ENCODE results near the gene SRRM5.

The SRRM5 gene

GRCh38 chr19:43596842-43597461 lies 14.9 kb upstream of the SRRM5 start:
- Histone ChIP-seq H2AFZ (ENCODE audit: low read length) (peak overlapping the region; percentile 84), H2BK5ac (ENCODE audit: low read length) (peak overlapping the region; percentile 59), H4K91ac (ENCODE audit: low read depth, low read length, poor library complexity) (no peak overlapping the region), H3K27ac (replicated peaks; ENCODE audit: low read length) (peak overlapping the region; percentile 95), H3K14ac (ENCODE audit: low read length) (no peak overlapping the region), H2AK5ac (ENCODE audit: low read depth, low read length) (peak overlapping the region; percentile 38), H3K4me3 (ENCODE audit: low read length in 2 of 2) (peak overlapping the region; percentile 69 to 82), H2BK15ac (ENCODE audit: low read length) (no peak overlapping the region), H3K36me3 (replicated peaks in 1 of 2; ENCODE audit: control insufficient read depth in 2 of 2, insufficient read depth in 2 of 2, low read length in 2 of 2) (peaks cover 29 to 69% of the 10 kb centered on the region in 2 donors), H4K8ac (ENCODE audit: low read depth, low read length) (peak overlapping the region; percentile 19), H3K4me1 (ENCODE audit: control insufficient read depth in 2 of 2, insufficient read depth in 1 of 2, low read depth in 1 of 2, low read length in 2 of 2) (peaks cover 7 to 8% of the 10 kb centered on the region in 2 donors), H3K9ac (ENCODE audit: low read depth, low read length, poor library complexity) (peak overlapping the region; percentile 68), H3K4me2 (ENCODE audit: insufficient read depth, low read length, poor library complexity, severe bottlenecking) (peak overlapping the region; percentile 90), H3K79me1 (ENCODE audit: low read depth, low read length) (peaks cover 17% of the 10 kb centered on the region), H3K27me3 (ENCODE audit: control insufficient read depth in 3 of 3, insufficient read depth in 3 of 3, low read depth in 1 of 3, low read length in 3 of 3) (no peaks in the 10 kb centered on the region), H3K23ac (ENCODE audit: low read depth, low read length, poor library complexity) (no peak overlapping the region), H3K9me3 (replicated peaks in 1 of 2; ENCODE audit: control insufficient read depth in 2 of 2, insufficient read depth in 1 of 2, low read depth in 1 of 2, low read length in 2 of 2) (no peaks in the 10 kb centered on the region), H3K18ac (ENCODE audit: low read length) (no peak overlapping the region), H2BK12ac (ENCODE audit: low read length) (no peak overlapping the region), H2BK120ac (ENCODE audit: low read depth, low read length) (no peak overlapping the region), H3K4ac (ENCODE audit: low read length) (no peak overlapping the region)
- no peak for DNase-seq (ENCODE audit: low spot score)
- WGBS, 2 donors (ENCODE audit: extremely low coverage in 2 of 2, insufficient read length in 2 of 2, insufficient replicate concordance in 1 of 2) = no CpG with 5 or more reads among the region's 7 CpGs

DNA sequence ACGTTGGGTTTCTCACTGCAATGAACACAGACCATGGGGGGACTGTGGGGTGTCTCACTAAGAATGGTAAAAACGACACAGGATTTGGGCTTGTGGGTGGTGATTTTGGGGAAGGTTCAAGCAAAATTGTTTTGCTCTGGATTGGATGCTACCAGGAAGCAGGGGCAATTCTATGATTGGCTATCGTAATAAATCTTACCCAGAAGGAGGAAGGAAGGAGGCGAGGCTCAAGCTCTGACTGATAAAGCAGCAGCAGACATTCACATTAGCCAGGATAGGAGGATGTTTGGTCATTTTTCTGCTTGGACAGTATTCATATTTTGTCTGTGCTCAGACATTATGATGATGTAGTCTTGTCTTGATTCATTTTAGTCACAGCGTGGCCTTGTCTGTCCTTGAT lies 14.0 kb upstream of the SRRM5 start:
- Histone ChIP-seq H3K4me3 (ENCODE audit: low read length in 2 of 2) (peak overlapping the region in 1 of 2 donors; percentile 69), H4K91ac (ENCODE audit: low read depth, low read length, poor library complexity) (no peak overlapping the region), H2BK15ac (ENCODE audit: low read length) (no peak overlapping the region), H4K8ac (ENCODE audit: low read depth, low read length) (no peak overlapping the region), H3K4me2 (ENCODE audit: insufficient read depth, low read length, poor library complexity, severe bottlenecking) (no peak overlapping the region), H3K14ac (ENCODE audit: low read length) (no peak overlapping the region), H2AK5ac (ENCODE audit: low read depth, low read length) (no peak overlapping the region), H3K23ac (ENCODE audit: low read depth, low read length, poor library complexity) (no peak overlapping the region), H3K79me1 (ENCODE audit: low read depth, low read length) (peaks cover 10% of the 10 kb centered on the region), H3K27ac (replicated peaks; ENCODE audit: low read length) (no peak overlapping the region), H3K9ac (ENCODE audit: low read depth, low read length, poor library complexity) (no peak overlapping the region), H3K36me3 (replicated peaks in 1 of 2; ENCODE audit: control insufficient read depth in 2 of 2, insufficient read depth in 2 of 2, low read length in 2 of 2) (peaks cover 24 to 68% of the 10 kb centered on the region in 2 donors), H3K4ac (ENCODE audit: low read length) (no peak overlapping the region), H2BK120ac (ENCODE audit: low read depth, low read length) (no peak overlapping the region), H2AFZ (ENCODE audit: low read length) (no peak overlapping the region), H3K18ac (ENCODE audit: low read length) (no peak overlapping the region), H3K27me3 (ENCODE audit: control insufficient read depth in 3 of 3, insufficient read depth in 3 of 3, low read depth in 1 of 3, low read length in 3 of 3) (no peaks in the 10 kb centered on the region), H2BK5ac (ENCODE audit: low read length) (no peak overlapping the region), H2BK12ac (ENCODE audit: low read length) (no peak overlapping the region), H3K9me3 (replicated peaks in 1 of 2; ENCODE audit: control insufficient read depth in 2 of 2, insufficient read depth in 1 of 2, low read depth in 1 of 2, low read length in 2 of 2) (no peaks in the 10 kb centered on the region), H3K4me1 (ENCODE audit: control insufficient read depth in 2 of 2, insufficient read depth in 1 of 2, low read depth in 1 of 2, low read length in 2 of 2) (peaks cover 7 to 8% of the 10 kb centered on the region in 2 donors)
- no peak for DNase-seq (ENCODE audit: low spot score)
- WGBS, 2 donors (ENCODE audit: extremely low coverage in 2 of 2, insufficient read length in 2 of 2, insufficient replicate concordance in 1 of 2) = no CpG with 5 or more reads among the region's 5 CpGs

- H2BK15ac ChIP-seq (ENCODE audit: low read length) = no peak overlapping the region
- no peak overlapping the region for H2AFZ ChIP-seq (ENCODE audit: low read length)
- no peak overlapping the region for H3K23ac ChIP-seq (ENCODE audit: low read depth, low read length, poor library complexity)
- no peak overlapping the region for H3K18ac ChIP-seq (ENCODE audit: low read length)
- H3K27ac ChIP-seq (replicated peaks; ENCODE audit: low read length) = no peak overlapping the region
- H3K4me1 ChIP-seq (ENCODE audit: control insufficient read depth in 2 of 2, insufficient read depth in 1 of 2, low read depth in 1 of 2, low read length in 2 of 2) = peaks cover 7 to 8% of the 10 kb centered on the region in 2 donors
- peak overlapping the region; percentile 73 for H3K9ac ChIP-seq (ENCODE audit: low read depth, low read length, poor library complexity)
- no peak overlapping the region for H4K91ac ChIP-seq (ENCODE audit: low read depth, low read length, poor library complexity)
- H3K9me3 ChIP-seq (replicated peaks in 1 of 2; ENCODE audit: control insufficient read depth in 2 of 2, insufficient read depth in 1 of 2, low read depth in 1 of 2, low read length in 2 of 2) = no peaks in the 10 kb centered on the region
- no peak overlapping the region for H4K8ac ChIP-seq (ENCODE audit: low read depth, low read length)
- H3K27me3 ChIP-seq (ENCODE audit: control insufficient read depth in 3 of 3, insufficient read depth in 3 of 3, low read depth in 1 of 3, low read length in 3 of 3) = no peaks in the 10 kb centered on the region
- peaks cover 17 to 64% of the 10 kb centered on the region in 2 donors for H3K36me3 ChIP-seq (replicated peaks in 1 of 2; ENCODE audit: control insufficient read depth in 2 of 2, insufficient read depth in 2 of 2, low read length in 2 of 2)
- no peak overlapping the region for H2BK5ac ChIP-seq (ENCODE audit: low read length)
- no peak overlapping the region for H2BK120ac ChIP-seq (ENCODE audit: low read depth, low read length)
- H3K4me2 ChIP-seq (ENCODE audit: insufficient read depth, low read length, poor library complexity, severe bottlenecking) = no peak overlapping the region
- H3K4ac ChIP-seq (ENCODE audit: low read length) = no peak overlapping the region
- no peak overlapping the region for H2AK5ac ChIP-seq (ENCODE audit: low read depth, low read length)
- no peak overlapping the region for H2BK12ac ChIP-seq (ENCODE audit: low read length)
- no CpG with 5 or more reads among the region's 19 CpGs for WGBS, 2 donors (ENCODE audit: extremely low coverage in 2 of 2, insufficient read length in 2 of 2, insufficient replicate concordance in 1 of 2)
- peaks cover 5% of the 10 kb centered on the region for H3K79me1 ChIP-seq (ENCODE audit: low read depth, low read length)
- H3K14ac ChIP-seq (ENCODE audit: low read length) = no peak overlapping the region
- no peak for DNase-seq (ENCODE audit: low spot score)
- no peak overlapping the region for H3K4me3 ChIP-seq (ENCODE audit: low read length in 2 of 2)
These were observed 13.2 kb upstream of the SRRM5 start for GRCh38 chr19:43598445-43599240.

DNA sequence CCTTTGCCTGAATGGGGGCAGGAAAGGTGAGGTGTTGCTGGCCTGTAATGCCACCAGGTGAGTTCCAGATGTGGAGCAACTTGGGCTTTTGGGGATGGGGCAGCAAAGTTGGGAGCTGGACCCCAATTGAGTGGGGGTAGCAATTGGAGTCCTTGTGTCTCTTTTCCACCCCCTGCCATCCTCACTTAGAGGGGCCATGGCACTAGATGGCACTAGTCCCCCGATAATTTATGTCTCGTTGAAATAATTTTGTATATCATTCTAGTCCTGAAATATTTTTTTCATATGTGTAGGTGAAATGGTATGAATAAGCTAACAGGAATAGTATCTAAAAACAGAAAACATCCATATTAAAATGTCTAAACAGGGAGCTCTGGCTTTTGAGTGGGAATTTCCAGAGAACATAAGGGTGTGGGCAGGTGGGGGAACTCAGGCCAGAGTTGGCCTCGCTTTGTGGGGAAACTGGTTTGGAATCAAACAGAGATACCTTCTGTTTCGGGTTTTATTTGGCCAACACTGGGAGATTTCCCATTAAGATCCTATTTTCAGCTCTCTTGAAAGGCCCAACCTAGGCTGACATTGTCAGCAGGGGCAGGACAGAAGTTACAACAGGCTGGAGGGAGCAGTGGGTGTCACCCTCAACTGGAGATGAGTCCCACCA lies 12.1 kb upstream of the SRRM5 start:
- H4K8ac ChIP-seq (ENCODE audit: low read depth, low read length) = no peak overlapping the region
- H3K4ac ChIP-seq (ENCODE audit: low read length) = no peak overlapping the region
- no peak overlapping the region for H3K9ac ChIP-seq (ENCODE audit: low read depth, low read length, poor library complexity)
- peaks cover 3% of the 10 kb centered on the region for H3K79me1 ChIP-seq (ENCODE audit: low read depth, low read length)
- peaks cover 7% of the 10 kb centered on the region in 2 donors for H3K4me1 ChIP-seq (ENCODE audit: control insufficient read depth in 2 of 2, insufficient read depth in 1 of 2, low read depth in 1 of 2, low read length in 2 of 2)
- no peak overlapping the region for H3K14ac ChIP-seq (ENCODE audit: low read length)
- peaks cover 12 to 63% of the 10 kb centered on the region in 2 donors for H3K36me3 ChIP-seq (replicated peaks in 1 of 2; ENCODE audit: control insufficient read depth in 2 of 2, insufficient read depth in 2 of 2, low read length in 2 of 2)
- H2BK15ac ChIP-seq (ENCODE audit: low read length) = no peak overlapping the region
- no peak for DNase-seq (ENCODE audit: low spot score)
- no peak overlapping the region for H2BK12ac ChIP-seq (ENCODE audit: low read length)
- H3K27me3 ChIP-seq (ENCODE audit: control insufficient read depth in 3 of 3, insufficient read depth in 3 of 3, low read depth in 1 of 3, low read length in 3 of 3) = no peaks in the 10 kb centered on the region
- no peak overlapping the region for H3K4me2 ChIP-seq (ENCODE audit: insufficient read depth, low read length, poor library complexity, severe bottlenecking)
- no peak overlapping the region for H4K91ac ChIP-seq (ENCODE audit: low read depth, low read length, poor library complexity)
- H3K18ac ChIP-seq (ENCODE audit: low read length) = no peak overlapping the region
- no peak overlapping the region for H3K4me3 ChIP-seq (ENCODE audit: low read length in 2 of 2)
- H3K27ac ChIP-seq (replicated peaks; ENCODE audit: low read length) = no peak overlapping the region
- H3K9me3 ChIP-seq (replicated peaks in 1 of 2; ENCODE audit: control insufficient read depth in 2 of 2, insufficient read depth in 1 of 2, low read depth in 1 of 2, low read length in 2 of 2) = no peaks in the 10 kb centered on the region
- WGBS, 2 donors (ENCODE audit: extremely low coverage in 2 of 2, insufficient read length in 2 of 2, insufficient replicate concordance in 1 of 2) = no CpG with 5 or more reads among the region's 4 CpGs
- H2AK5ac ChIP-seq (ENCODE audit: low read depth, low read length) = no peak overlapping the region
- no peak overlapping the region for H2AFZ ChIP-seq (ENCODE audit: low read length)
- H2BK120ac ChIP-seq (ENCODE audit: low read depth, low read length) = no peak overlapping the region
- H3K23ac ChIP-seq (ENCODE audit: low read depth, low read length, poor library complexity) = no peak overlapping the region
- H2BK5ac ChIP-seq (ENCODE audit: low read length) = no peak overlapping the region

All from neuronal stem cell (in vitro differentiated cells).